SW 1271 (cell line): ENCODE results near the gene OR52K2.
"Not testable (repeated sequence)": the region's sequence is repeated elsewhere in the genome, so short reads cannot be mapped to it uniquely, and the experiment has no call there.

Experiments used
- DNase-seq, 2 experiments: peaks; one replicate each; lab custom pipeline; 2025; lab: John Stamatoyannopoulos, UW

Gene OR52K2

GRCh38 chr11:4480577-4481239 lies 31.6 kb downstream of the OR52K2 start:
- DNase-seq, result no peak

GRCh38 chr11:4481240-4481582 lies 32.1 kb downstream of the OR52K2 start:
- no peak for DNase-seq

GRCh38 chr11:4482445-4482844 lies 33.4 kb downstream of the OR52K2 start, which contains the start of gene OR52K1:
TSS of gene OR52K1 (plus strand) at chr11:4482646. CDS start at chr11:4488901, 6,255 bp downstream.
- no peak for DNase-seq

GRCh38 chr11:4484310-4484709 lies 35.2 kb downstream of the OR52K2 start:
- DNase-seq, result no peak

GRCh38 chr11:4491405-4491804 lies 42.3 kb downstream of the OR52K2 start:
- not testable (repeated sequence) for DNase-seq

DNA sequence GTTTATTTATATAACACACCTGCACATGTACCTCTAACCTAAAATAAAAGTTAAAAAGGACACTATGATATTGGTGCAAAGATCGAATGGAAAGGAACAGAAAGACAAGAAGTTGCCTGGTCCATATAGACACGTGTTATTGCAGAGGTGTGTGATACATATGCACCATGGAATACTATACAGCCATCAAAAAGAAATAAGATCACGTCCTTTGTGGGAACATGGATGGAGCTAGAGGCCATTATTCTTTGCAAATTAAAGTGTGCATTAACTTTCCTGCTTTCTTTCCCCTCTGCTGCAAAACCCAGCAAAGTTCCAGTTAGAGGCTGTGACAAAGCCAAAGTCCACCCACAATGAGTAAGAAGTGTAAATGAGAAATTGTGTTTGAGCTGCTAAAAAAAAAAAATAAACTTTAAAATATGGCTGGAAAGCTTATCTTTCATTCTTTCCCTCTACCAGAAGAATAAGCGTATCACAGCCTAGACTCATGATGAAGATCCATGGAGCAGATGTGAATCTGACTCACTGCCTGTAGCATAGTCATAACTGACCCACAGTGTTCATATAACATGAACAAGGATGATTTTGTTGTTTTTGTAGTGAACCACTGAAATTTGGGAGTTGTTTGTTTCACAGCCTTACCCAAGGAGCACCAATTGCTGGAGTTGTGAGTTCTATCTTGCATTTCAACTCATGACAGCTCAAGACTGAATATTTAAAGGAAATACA lies 42.9 kb downstream of the OR52K2 start:
- no peak for DNase-seq

DNA sequence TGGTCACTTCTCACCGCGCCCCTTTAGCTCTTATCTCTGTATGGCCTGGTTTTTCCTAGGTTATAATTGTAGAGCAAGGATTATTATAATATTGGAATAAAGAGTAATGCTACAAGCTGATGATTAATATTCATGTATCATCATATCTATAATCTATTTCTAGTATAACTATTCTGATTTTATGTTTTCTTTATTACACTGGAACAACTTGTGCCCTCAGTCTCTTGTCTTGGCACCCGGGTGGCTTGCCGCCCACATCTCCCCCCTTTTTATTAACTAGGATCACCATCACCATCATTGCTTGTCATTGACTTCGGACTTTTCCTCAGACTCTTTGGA lies 44.4 kb downstream of the OR52K2 start:
- no peak for DNase-seq

- no peak for DNase-seq
Observed at GRCh38 chr11:4495487-4495886, 46.4 kb downstream of the OR52K2 start.

DNA sequence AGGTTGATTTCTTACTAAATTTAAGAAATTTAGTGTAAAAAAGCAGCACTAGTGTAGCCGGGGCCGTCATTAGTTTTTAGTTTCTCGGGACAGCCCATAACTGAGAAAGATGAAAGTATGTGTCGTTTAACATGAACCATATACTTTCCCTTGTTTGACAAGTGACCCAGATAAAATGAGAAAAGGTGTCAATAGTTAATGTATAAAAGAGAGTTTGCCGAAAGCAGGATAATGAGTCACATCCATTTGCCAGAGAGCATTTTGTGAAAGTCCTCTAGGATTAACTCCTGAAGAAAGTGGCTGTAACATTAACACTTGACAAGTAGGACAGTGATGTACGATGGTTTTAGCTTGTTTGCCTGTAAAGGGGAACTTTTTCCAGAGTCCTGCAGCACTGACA lies 46.9 kb downstream of the OR52K2 start:
- DNase-seq, result no peak

DNA sequence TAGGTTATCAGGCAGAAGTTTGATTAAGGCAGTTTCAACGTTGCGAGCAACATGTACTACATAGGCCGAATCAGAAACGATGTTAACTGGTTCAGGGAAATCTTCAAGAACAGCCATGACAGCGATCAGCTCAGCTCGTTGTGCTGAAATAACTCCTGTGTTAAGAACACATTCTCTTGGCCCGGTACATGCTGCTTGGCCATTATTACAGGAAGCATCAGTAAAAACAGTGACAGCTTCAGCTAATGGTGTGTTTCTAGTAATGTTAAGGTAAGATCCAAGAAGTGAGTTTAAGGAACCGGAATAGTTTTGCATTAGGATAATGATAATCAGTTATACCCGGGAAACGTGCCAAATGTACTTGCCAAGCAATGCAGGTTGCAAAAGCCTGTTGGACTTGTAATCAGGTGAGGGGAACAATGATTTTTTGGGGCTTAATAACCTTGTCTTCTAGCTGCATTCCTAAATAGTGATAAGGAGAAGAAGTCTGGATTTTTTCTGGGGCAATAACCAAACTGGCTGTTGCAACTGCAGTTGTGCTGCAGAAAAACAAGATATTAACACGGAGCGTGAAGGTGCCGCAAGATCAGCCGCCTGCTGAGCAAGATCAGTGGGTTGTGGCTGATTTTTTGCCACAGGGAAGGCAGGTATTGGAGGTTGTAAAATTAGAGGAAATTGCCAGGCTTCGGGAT lies 47.6 kb downstream of the OR52K2 start:
- DNase-seq, result no peak
